HepG2 (cell line): ENCODE data around the gene GPR176. TPM values are rescaled to one million over a fixed set of nuclear protein-coding genes. Genes with fewer than 3 reads are reported as not detected.

Source experiments
- ATAC-seq: fragments of 200-7000 bp; cut with Tn5 transposase; 3 replicates; pipeline ENCODE4 v1.9.1; 2020; ENCODE audit warnings: mild to moderate bottlenecking, moderate library complexity
- BruUV-seq: library from RNA; stranded (reverse); fragments of 400-500 nt; replicated peaks from 2 replicates; lab custom pipeline; 2021; lab: Mats Ljungman, UMichigan
- CTCF ChIA-PET: fragments of 300-600 bp; formaldehyde crosslinking; extraction: SDS; loops from one replicate; lab custom pipeline; 2021; ENCODE audit warnings: low total read pairs, inconsistent platforms, low intra/inter-chr PET ratio; lab: Yijun Ruan, JAX
- POLR2A ChIA-PET: fragments of 350-600 bp; sonication (Branson Sonifier 250); formaldehyde crosslinking; loops from one replicate; lab custom pipeline; 2020; ENCODE audit warnings: antibody characterized with exemption, inconsistent platforms; lab: Yijun Ruan, JAX
- DNase-seq: peaks from one replicate; pipeline ENCODE4 v3.0.0-alpha.2; 2015; ENCODE audit warnings: low spot score
- FAIRE-seq: peaks from 3 replicates; lab custom pipeline; 2011; peaks lifted over from hg19 to GRCh38; lab: Jason Lieb, UNC
- H2AFZ ChIP-seq: one replicate; pipeline ENCODE4 v1.6.1; 2011; ENCODE audit warnings: low read length, inconsistent platforms
- H3K27ac ChIP-seq: fragments of 300-600 bp; 3 replicates; pipeline ENCODE4 v1.8.0; 2011; ENCODE audit warnings: mixed run types, mild to moderate bottlenecking, mixed read lengths, low read length, inconsistent platforms; ENCODE audit not compliant: insufficient read depth; ENCODE audit errors: extremely low read length
- H3K27me3 ChIP-seq, 2 experiments: fragments of 200-600 bp in 1 of 2; 2 replicates in 1 of 2; 3 replicates in 1 of 2; pipeline versions ENCODE4 v1.6.0 to v1.8.0; 2011; ENCODE audit warnings: low read length in 2 of 2, mild to moderate bottlenecking in 2 of 2, moderate library complexity in 2 of 2, inconsistent platforms in 1 of 2; ENCODE audit not compliant: insufficient read depth in 2 of 2, control insufficient read depth in 1 of 2
- H3K36me3 ChIP-seq, 2 experiments: fragments of 200-600 bp in 1 of 2; replicated peaks in 1 of 2; 2 replicates in 1 of 2; 3 replicates in 1 of 2; pipeline versions ENCODE4 v1.5.1 to v1.8.0; 2011; ENCODE audit warnings: low read length in 2 of 2, inconsistent platforms in 1 of 2; ENCODE audit not compliant: insufficient read depth in 2 of 2, control insufficient read depth in 1 of 2
- H3K4me1 ChIP-seq: 2 replicates; pipeline ENCODE4 v1.5.1; 2012; ENCODE audit warnings: low read length, inconsistent platforms; ENCODE audit not compliant: insufficient read depth
- H3K4me2 ChIP-seq: 2 replicates; pipeline ENCODE4 v1.6.0; 2011; ENCODE audit warnings: low read depth, low read length, inconsistent platforms
- H3K4me3 ChIP-seq, 3 experiments: fragments of 200-600 bp in 1 of 3; sonication (generic), shearing (Covaris generic) in 1 of 3; replicated peaks in 1 of 3; 2 replicates each; pipeline ENCODE4 v1.5.1; 2011 to 2016; ENCODE audit warnings: low read length in 3 of 3, inconsistent platforms in 2 of 3, low read depth in 2 of 3, mild to moderate bottlenecking in 2 of 3, control low read depth in 1 of 3, mixed read lengths in 1 of 3; ENCODE audit not compliant: insufficient read depth in 1 of 3
- H3K79me2 ChIP-seq: one replicate; pipeline ENCODE4 v1.6.1; 2011; ENCODE audit warnings: low read length, inconsistent platforms; ENCODE audit not compliant: insufficient read depth
- H3K9ac ChIP-seq: 2 replicates; pipeline ENCODE4 v1.6.0; 2011; ENCODE audit warnings: mild to moderate bottlenecking, low read depth, low read length, inconsistent platforms; ENCODE audit not compliant: insufficient read depth
- H3K9me3 ChIP-seq: 2 replicates; pipeline ENCODE4 v1.5.1; 2012; ENCODE audit warnings: mild to moderate bottlenecking, low read length
- H4K20me1 ChIP-seq: 2 replicates; pipeline ENCODE4 v1.6.0; 2011; ENCODE audit warnings: inconsistent platforms, mild to moderate bottlenecking, low read length, moderate library complexity; ENCODE audit not compliant: insufficient read depth
- ATF7 ChIP-seq, 2 experiments: fragments of 450-650 bp in 1 of 2; sonication (generic) in 1 of 2; formaldehyde crosslinking in 1 of 2; IDR thresholded peaks; 2 replicates each; pipeline versions ENCODE4 v1.4.0 to v1.6.1; 2016 to 2020; ENCODE audit warnings: antibody characterized with exemption in 1 of 2, mild to moderate bottlenecking in 1 of 2, missing genetic modification reagents in 1 of 2
- CEBPB ChIP-seq: IDR thresholded peaks from 2 replicates; pipeline ENCODE4 v1.6.1; 2011; ENCODE audit warnings: low read depth, low read length, improper control_type of control experiment, borderline replicate concordance
- CREB1 ChIP-seq, 2 experiments: fragments of 450-650 bp in 1 of 2; IDR thresholded peaks; 2 replicates each; pipeline ENCODE4 v1.6.1; 2016 to 2017; ENCODE audit warnings: control low read depth in 1 of 2, mild to moderate bottlenecking in 1 of 2, missing compliant biosample characterization in 1 of 2, missing genetic modification characterization in 1 of 2
- TCF12 ChIP-seq, 2 experiments: fragments of 450-650 bp in 1 of 2; sonication (generic) in 1 of 2; formaldehyde crosslinking in 1 of 2; IDR thresholded peaks; 2 replicates each; pipeline versions ENCODE4 v1.6.1 to v1.8.0; 2017 to 2022; ENCODE audit warnings: antibody characterized with exemption in 1 of 2, mild to moderate bottlenecking in 1 of 2, missing genetic modification reagents in 1 of 2, moderate library complexity in 1 of 2
- TERF1 ChIP-seq: sonication (generic); formaldehyde crosslinking; IDR thresholded peaks from 2 replicates; pipeline ENCODE4 v1.8.0; 2022; ENCODE audit warnings: mild to moderate bottlenecking, missing genetic modification reagents, moderate library complexity
- WGBS: methylation state at CpG from one replicate; pipeline ENCODE4 v1.1.6; 2017; ENCODE audit warnings: low lambda C conversion rate; 5-methylcytosine and 5-hydroxymethylcytosine counted together
- in situ Hi-C: cut with HindIII; loops from 2 replicates; pipeline ENCODE4 v1.10.0; 2017; ENCODE audit warnings: low pct_unique_long_range_greater_than_20kb; ENCODE audit not compliant: extremely low pct_ligation_motif_present
- intact Hi-C: fragments of 100-400 bp; cut with micrococcal nuclease; formaldehyde crosslinking; loops from one replicate; pipeline ENCODE4 v1.10.0; 2022; ENCODE audit not compliant: unreplicated experiment
- polyA plus RNA-seq, 8 experiments: library from polyadenylated mRNA; depleted of rRNA in 3 of 8; stranded (reverse) in 7 of 8; unstranded in 1 of 8; fragments of >200 nt; fragmentation: Illumina TruSeq in 4 of 8; extraction: Trizol in 4 of 8; gene quantifications; 2 replicates each; pipeline versions ENCODE4 v1.2.1 to v1.2.3, GENCODE V29; 2011 to 2016; ENCODE audit warnings: low read depth in 4 of 8, missing spikeins in 1 of 8, mixed read lengths in 1 of 8; ENCODE audit not compliant: insufficient read depth in 1 of 8
- total RNA-seq, 5 experiments: library from RNA; depleted of rRNA; stranded (reverse); fragments of >200 nt; fragmentation: Illumina TruSeq; extraction: Trizol; gene quantifications; 2 replicates each; pipeline ENCODE4 v1.2.3, GENCODE V29; 2016; ENCODE audit warnings: low read depth in 1 of 5

The GPR176 gene
- total and polyA plus RNA-seq, 2 of the 13 experiments (the other 11 are each of a cell fraction or from before 2014, with no cell fraction given) = 0.11 to 0.20 TPM

- no peak for DNase-seq
- TF ChIP-seq CREB1 (IDR thresholded peaks at IDR 0.05) = peak; percentile 52
- no peak for TF ChIP-seq CREB1 (CRISPR knock-in tag; IDR thresholded peaks at IDR 0.05)
- TF ChIP-seq ATF7 (IDR thresholded peaks at IDR 0.05) = peak; percentile 23; the same call in 1 of the 2 replicates
- no peak for TF ChIP-seq ATF7 (CRISPR knock-in tag; IDR thresholded peaks at IDR 0.05)
- no peak for TF ChIP-seq TCF12 (IDR thresholded peaks at IDR 0.05)
- no peak for TF ChIP-seq TCF12 (CRISPR knock-in tag; IDR thresholded peaks at IDR 0.05)
- Histone ChIP-seq H3K27me3 (0 out of 5 replicates have a peak, but pooled peaks cover 0 to 6% of the 10 kb centered on the region in 2 experiments), H3K27ac (no peak overlapping the region), H2AFZ (no peak overlapping the region), H3K9ac (no peak overlapping the region), H3K36me3 (no peaks in the 10 kb centered on the region), H3K4me2 (no peak overlapping the region), H4K20me1 (no peaks in the 10 kb centered on the region), H3K79me2 (no peaks in the 10 kb centered on the region), H3K9me3 (no peaks in the 10 kb centered on the region), H3K4me3 (no peak overlapping the region), H3K4me1 (no peaks in the 10 kb centered on the region)
- ChIA-PET CTCF (no interaction called here), POLR2A (no interaction called here)
- FAIRE-seq = no peak
- ATAC-seq = no peak
- intact Hi-C loops (no loop called here), in situ Hi-C loops (no loop called here)
- WGBS = 60% methylated on average over 3 of the region's 3 CpGs
- no TSS peak for BruUV-seq
Measured at GRCh38 chr15:39794954-39795353, 125.1 kb downstream of the GPR176 start.

- H3K4me1 ChIP-seq = no peaks in the 10 kb centered on the region
- ChIA-PET CTCF (no interaction called here), POLR2A (no interaction called here)
- H2AFZ ChIP-seq = no peak overlapping the region
- no peak overlapping the region for H3K4me3 ChIP-seq
- TF ChIP-seq CEBPB (0 out of 2 replicates have a peak, but pooled peaks have one; percentile 18), TERF1 (CRISPR knock-in tag) (no peak)
- intact Hi-C loops (no loop called here), in situ Hi-C loops (no loop called here)
- no peaks in the 10 kb centered on the region for H3K79me2 ChIP-seq
- no peaks in the 10 kb centered on the region for H3K9me3 ChIP-seq
- no peak overlapping the region for H3K9ac ChIP-seq
- H3K27ac ChIP-seq = no peak overlapping the region
- BruUV-seq = no TSS peak
- H3K36me3 ChIP-seq = no peaks in the 10 kb centered on the region
- DNase-seq = no peak
- H3K4me2 ChIP-seq = no peak overlapping the region
- ATAC-seq = no peak
- no peaks in the 10 kb centered on the region for H3K27me3 ChIP-seq
- FAIRE-seq = no peak
- H4K20me1 ChIP-seq = no peaks in the 10 kb centered on the region
- WGBS = 91% methylated on average over 4 of the region's 4 CpGs
Measured at GRCh38 chr15:39793923-39794322, 126.1 kb downstream of the GPR176 start.
